ENCODE data around the gene MORN1.

MORN1 gene

DNA sequence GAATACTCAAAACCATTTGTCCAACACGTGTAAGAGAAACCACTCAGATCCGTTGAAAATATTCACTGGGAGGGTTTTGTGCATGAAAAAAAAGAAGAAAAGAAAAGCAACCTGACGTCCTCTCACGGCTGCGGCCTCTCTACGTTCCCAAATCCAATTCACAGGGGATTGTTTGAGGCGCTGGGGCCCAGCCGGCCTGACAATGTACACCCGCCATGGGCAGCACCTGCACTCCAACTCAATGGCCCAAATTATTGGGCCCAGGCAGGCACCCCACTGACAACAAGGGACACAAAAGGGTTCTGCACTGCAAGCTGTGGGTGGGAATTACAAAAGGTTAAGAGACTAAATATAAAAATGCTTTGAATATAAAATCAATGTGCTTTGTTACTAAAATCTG, 41.5 kb downstream of the MORN1 start:
- DNase-seq = no peak

DNA sequence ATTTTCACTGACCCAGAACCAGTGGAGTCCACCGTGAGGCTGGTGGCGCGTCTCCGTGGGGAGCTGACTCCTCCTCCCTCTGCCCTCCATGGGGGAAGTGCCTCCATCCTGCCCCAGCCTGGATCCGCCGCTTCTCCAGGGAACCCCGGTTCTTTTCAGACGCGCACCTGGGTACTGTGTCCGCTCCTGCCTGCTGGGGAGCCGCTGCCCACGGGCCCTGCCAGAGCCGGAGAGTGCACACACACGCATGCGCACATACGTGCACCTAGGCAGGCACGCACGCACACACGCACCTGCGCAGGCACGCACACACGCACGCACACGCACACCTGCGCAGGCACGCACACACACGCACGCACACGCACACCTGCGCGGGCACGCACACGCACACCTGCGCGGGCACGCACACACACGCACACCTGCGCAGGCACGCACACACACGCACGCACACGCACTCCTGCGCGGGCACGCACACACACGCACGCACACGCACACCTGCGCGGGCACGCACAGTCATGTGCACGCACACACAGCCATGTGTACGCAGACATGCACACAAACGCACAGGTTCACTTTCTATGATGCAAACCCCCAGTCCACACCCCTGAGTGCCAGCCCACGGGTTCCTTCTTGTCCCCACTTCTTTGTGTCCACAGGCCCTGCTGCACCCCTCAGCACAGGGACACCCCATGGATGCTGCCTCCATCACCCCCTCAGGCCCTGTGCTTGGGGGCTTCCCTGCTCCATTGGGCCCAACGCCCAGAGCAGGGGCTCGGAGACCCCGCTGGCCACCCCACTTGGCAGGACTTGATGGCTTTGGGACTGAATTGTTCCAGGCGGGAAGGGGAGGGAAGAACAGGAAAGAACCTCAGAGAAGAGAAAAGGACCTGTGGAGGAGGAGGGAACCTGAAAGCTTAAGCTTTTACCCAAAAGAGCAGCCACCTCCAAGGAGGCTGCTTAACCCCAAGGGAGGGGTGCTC, 42.7 kb downstream of the MORN1 start:
- no peak for DNase-seq

- no peak for DNase-seq
These were observed 43.5 kb downstream of the MORN1 start for GRCh38 chr1:2347896-2348295.

DNA sequence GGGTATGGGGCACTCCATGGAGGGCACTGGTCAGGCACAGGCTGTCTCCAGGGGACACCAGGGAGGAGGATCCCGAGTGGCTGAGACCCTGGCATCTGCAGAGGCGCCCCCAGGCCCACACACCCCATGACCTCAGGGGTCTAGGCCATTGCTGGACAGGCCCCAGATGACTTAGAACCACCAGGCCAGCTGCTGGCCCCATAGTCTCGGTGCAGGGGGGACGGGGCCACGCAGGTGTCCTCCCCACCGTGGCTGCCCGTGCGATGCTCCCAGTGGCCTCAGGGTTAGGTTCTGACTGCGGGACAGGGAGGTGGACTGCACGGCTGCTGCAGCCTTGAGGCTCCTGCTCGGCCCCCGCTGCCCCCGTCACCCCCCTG, 44.0 kb downstream of the MORN1 start:
- no peak for DNase-seq

GRCh38 chr1:2346691-2347408, 44.5 kb downstream of the MORN1 start:
- no peak for DNase-seq

DNA sequence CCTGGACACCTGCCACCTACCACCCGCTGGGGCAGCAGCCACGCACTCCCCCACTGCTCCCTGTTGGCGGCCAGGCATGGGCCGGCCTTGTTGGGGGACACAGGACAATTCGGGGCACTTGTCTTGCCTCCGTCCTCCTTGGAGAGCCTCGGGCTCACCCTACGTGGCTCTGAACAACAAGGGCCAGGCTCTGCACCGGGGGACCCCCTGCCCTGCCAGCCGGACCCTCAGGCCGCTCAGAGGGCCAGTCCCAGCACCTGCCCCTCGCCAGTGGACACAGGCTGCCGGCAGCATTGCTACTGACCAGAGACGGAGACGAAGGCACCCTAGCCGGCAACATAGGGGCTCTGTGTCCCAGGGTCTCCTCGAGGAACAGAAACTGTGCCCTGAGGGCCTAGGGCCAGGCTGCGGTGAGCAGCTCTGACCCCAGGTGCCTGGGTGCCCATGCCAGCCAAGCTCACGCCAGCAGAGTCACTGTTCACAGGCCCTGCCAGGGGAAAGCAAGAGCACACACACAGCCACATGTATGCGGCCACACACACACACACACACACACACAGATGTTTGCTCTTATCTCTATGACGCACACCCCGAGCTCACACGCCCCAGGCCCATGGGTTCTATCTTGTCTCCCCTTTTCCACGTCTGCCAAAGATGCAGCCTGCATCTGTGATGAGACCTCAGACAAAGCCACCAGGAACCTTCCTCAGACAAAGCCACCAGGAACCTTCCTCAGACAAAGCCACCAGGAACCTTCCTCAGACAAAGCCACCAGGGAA, 45.9 kb downstream of the MORN1 start:
- DNase-seq = no peak

DNA sequence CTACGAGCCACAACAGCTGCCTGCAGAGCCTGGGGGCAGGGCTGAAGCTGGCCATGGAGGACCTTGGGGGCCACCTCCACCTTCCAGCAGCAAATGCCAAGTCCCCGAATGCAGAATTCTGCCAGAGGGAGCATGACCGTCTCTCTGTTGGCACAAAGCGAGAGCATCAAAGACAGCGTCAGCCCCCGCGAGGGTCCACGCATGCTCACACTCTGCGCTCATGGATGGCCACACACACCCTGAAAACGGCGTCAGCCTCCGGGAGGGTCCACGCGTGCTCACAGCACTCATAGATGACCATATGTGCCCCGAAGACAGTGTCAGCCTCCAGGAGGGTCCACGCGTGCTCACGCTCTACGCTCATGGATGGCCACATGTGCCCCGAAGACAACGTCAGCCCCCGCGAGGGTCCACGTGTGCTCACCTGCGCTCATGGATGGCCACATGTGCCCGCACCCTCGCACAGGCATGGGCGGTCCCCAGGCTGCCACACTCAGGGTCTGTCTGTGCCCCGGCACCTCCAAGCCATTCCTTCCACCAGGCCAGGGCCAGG, 46.5 kb downstream of the MORN1 start:
- no peak for DNase-seq

DNA sequence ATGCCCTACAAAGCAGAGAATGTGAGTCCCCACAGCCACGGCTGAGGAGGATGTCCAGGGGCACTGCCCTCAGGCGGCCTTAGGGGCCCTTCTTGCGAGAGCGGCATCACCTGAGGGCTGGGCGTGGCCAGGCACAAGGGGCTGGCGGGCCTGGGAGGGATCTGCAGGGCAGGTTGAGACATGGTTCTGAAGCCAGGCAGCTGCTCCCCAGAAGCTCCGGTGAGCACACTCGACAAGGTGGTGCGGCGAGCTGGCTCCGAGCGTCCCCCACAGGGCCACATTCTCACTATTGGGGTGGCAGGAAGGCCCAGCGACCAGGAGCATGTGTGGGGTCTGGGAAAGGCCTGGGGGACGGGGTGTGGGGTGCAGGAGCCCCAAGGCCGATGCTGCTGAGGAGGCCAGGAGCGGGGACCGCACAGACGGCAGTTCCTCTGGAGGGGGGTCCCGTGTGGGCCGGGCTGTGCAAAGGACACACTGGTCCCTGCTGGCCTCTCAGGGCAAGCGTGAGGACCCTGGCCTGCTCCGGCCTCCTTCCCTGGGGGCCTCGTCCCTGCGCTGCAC, 47.2 kb downstream of the MORN1 start:
- no peak for DNase-seq

DNA sequence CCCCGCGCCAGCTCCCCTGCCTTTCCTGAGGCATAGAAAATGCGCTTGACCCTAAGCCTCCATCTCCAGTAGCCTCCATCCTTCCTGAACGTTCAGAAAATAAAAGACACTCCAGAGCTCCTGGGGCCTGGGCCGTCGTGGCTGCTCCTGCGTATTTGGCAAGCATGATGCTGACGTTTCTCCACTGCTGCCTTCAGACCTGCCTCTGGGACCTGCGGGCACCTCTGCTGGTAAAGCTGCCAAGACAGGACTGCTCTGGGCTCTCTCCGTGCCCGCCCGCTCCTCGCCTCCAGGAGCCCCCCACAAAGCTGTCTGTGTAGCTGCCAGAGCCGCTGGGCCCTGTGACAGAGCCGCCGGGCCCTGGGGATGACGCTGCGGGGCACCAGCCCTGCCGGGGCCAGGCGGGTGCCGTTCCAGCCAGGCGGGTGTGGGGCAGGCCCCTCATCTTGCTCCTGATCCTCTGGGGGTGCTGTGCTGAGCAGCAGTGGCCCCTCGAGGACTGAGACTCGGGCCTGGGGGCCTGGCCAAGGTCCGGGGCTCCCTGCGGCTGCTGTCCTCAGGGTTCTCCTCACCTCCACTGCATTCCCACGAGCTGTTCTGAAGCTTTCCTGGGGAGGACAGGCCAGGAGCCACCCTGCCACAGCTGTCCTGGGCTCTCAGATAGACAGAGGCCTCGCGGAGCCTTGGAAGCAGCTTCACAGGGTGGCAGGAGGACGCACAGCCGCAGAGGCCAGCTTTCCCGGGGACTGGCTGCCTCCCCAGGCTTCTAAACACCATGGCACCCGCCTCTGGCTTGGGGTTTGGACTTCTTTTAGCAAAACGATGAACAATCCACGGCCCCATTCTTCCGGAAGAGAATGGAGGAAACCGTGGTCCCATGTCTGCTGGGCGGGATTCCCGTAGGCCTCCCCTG, 48.1 kb downstream of the MORN1 start:
- DNase-seq = no peak

- no peak for DNase-seq
These were observed 48.9 kb downstream of the MORN1 start for GRCh38 chr1:2342384-2343022.

DNA sequence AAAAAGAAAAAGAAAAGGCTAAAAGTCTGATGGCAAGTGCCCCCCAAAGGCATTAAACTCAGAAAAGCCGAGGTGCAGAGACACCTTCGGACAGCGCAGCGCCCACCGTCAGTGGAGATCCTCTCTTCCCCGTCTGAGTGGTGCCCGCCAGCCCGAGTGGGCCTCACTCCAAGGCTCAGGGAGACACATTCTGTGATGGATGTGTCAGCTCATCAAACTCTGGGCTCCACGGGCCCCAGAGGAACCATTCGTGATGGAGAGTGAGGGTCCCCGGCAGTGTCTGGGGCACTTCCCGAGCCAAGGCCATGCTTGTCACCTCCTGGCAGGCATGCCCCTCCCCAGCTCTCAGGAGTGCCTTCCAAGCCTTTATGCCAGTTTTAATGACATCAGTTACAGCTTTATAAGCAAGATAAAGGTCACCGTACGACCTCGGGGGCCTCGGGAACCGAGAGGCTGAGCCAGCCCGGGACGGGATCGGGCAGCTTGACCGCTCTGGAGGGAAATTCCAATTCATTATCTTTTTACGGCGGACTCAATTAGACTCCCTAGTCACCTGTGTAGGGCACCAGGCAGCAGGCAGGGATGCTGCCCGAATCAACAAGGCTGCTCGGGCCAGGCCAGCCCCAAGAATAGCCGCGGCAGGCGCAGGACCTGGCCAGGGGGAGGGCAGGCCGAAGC, 49.5 kb downstream of the MORN1 start:
- DNase-seq = no peak

DNA sequence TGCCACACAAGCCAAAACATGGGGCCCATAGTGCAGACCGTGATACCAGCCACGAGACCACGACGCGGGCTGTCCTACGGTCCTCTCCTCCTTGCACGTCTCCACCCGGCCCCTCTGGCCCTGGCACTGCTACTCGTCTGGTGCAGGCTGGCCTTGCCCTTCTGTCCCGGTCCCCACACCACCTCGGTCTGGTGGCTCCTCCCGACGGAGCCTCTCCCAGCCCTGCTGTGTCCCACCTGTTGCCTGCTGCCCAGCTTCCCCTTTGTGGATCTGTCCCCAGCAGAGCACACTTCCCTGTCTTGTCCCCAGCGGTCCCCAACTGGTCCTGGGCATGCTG, 50.5 kb downstream of the MORN1 start:
- no peak for DNase-seq

GRCh38 chr1:2340086-2340917, 51.1 kb downstream of the MORN1 start:
- no peak for DNase-seq

GRCh38 chr1:2339206-2340085, 51.9 kb downstream of the MORN1 start:
- no peak for DNase-seq

GRCh38 chr1:2337501-2337900, 53.9 kb downstream of the MORN1 start:
- DNase-seq = no peak

GRCh38 chr1:2337081-2337480, 54.3 kb downstream of the MORN1 start:
- no peak for DNase-seq

DNA sequence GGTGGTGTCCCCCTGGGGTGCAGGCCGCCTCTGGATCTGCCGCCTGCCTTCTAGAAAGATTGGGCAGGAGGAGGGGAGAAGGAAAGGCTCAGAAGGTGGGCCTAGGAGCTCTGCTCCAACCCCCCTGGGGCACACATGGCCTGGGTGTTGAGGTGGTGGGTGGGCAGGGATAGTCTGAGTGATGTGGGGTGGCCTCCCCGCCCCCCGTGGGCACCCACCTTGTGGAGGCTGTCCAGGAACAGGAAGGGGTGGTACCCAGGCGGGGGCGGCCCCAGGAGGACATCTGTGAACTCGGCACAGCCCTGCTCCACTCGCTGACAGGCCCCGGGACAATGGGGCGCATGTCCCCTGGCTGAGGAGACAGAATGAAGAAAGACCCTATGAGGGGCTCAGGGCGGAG, 54.9 kb downstream of the MORN1 start:
- DNase-seq = no peak

- DNase-seq = no peak
These were observed 55.5 kb downstream of the MORN1 start for GRCh38 chr1:2335721-2336455.
